MM.1S (cell line): ENCODE results near the gene MBD2.

Experiments
- DNase-seq: peaks from one replicate; pipeline ENCODE4 v3.0.0-alpha.2; 2015
- H2AFZ ChIP-seq: fragments of 300-600 bp; sonication (generic); 2 replicates; pipeline ENCODE4 v1.6.0; 2016; ENCODE audit warnings: antibody characterized with exemption, low read length
- H3F3A ChIP-seq: fragments of 300-600 bp; sonication (generic); 2 replicates; pipeline ENCODE4 v1.6.1; 2016; ENCODE audit warnings: mild to moderate bottlenecking, antibody characterized with exemption, low read length, moderate library complexity, mixed read lengths; ENCODE audit not compliant: insufficient read depth
- H3K27ac ChIP-seq: fragments of 300-600 bp; sonication (generic); 2 replicates; pipeline ENCODE4 v1.5.1; 2016; ENCODE audit warnings: mild to moderate bottlenecking, low read length
- H3K27me3 ChIP-seq: fragments of 300-600 bp; sonication (generic); replicated peaks from 2 replicates; pipeline ENCODE4 v1.6.0; 2016; ENCODE audit warnings: low read length; ENCODE audit not compliant: insufficient read depth
- H3K36me3 ChIP-seq: fragments of 300-600 bp; sonication (generic); replicated peaks from 2 replicates; pipeline ENCODE4 v1.6.1; 2016; ENCODE audit warnings: mild to moderate bottlenecking, low read length, mixed read lengths; ENCODE audit not compliant: insufficient read depth
- H3K4me1 ChIP-seq: fragments of 300-600 bp; sonication (generic); 2 replicates; pipeline ENCODE4 v1.6.1; 2016; ENCODE audit warnings: low read length, mixed read lengths
- H3K4me2 ChIP-seq: fragments of 300-600 bp; sonication (generic); 2 replicates; pipeline ENCODE4 v1.6.0; 2016; ENCODE audit warnings: low read depth, low read length
- H3K4me3 ChIP-seq: fragments of 300-600 bp; sonication (generic); 2 replicates; pipeline ENCODE4 v1.5.1; 2016; ENCODE audit warnings: low read length, mixed read lengths
- H3K79me2 ChIP-seq: fragments of 300-600 bp; sonication (generic); 2 replicates; pipeline ENCODE4 v1.6.1; 2016; ENCODE audit warnings: mixed run types, low read length, mixed read lengths
- H3K9ac ChIP-seq: fragments of 300-600 bp; sonication (generic); 2 replicates; pipeline ENCODE4 v1.6.1; 2016; ENCODE audit warnings: low read length, mixed read lengths
- H3K9me2 ChIP-seq: fragments of 300-600 bp; sonication (generic); replicated peaks from 2 replicates; pipeline ENCODE4 v1.6.1; 2016; ENCODE audit warnings: mild to moderate bottlenecking, low read length, mixed read lengths; ENCODE audit not compliant: insufficient read depth
- H3K9me3 ChIP-seq: fragments of 300-600 bp; sonication (generic); replicated peaks from 2 replicates; pipeline ENCODE4 v1.6.1; 2016; ENCODE audit warnings: mild to moderate bottlenecking, low read length, mixed read lengths; ENCODE audit not compliant: insufficient read depth
- H4K20me1 ChIP-seq: fragments of 300-600 bp; sonication (generic); 2 replicates; pipeline ENCODE4 v1.6.1; 2016; ENCODE audit warnings: mild to moderate bottlenecking, low read length, moderate library complexity, mixed read lengths; ENCODE audit not compliant: insufficient read depth
- CTCF ChIP-seq: fragments of 300-600 bp; sonication (generic); IDR thresholded peaks from 2 replicates; pipeline ENCODE4 v1.5.1; 2016; ENCODE audit warnings: antibody characterized with exemption, low read length, mixed read lengths
- EZH2 ChIP-seq: fragments of 300-600 bp; sonication (generic); optimal IDR thresholded peaks from 2 replicates; pipeline ENCODE3; 2017; ENCODE audit warnings: low read depth, mild to moderate bottlenecking, antibody characterized with exemption, low read length, mixed read lengths
- EZH2phosphoT487 ChIP-seq: fragments of 300-600 bp; sonication (generic); IDR thresholded peaks from 2 replicates; pipeline ENCODE4 v1.6.1; 2018; ENCODE audit warnings: antibody characterized with exemption, low read length

Gene MBD2

GRCh38 chr18:54149078-54149697, 75.3 kb downstream of the MBD2 start:
- H2AFZ ChIP-seq, result no peak overlapping the region
- no peaks in the 10 kb centered on the region for H3K79me2 ChIP-seq

GRCh38 chr18:54148678-54149077, 75.8 kb downstream of the MBD2 start:
- no peaks in the 10 kb centered on the region for H3K9me3 ChIP-seq
- no peak overlapping the region for H3K9ac ChIP-seq
- H3K4me3 ChIP-seq, result no peak overlapping the region
- H3K79me2 ChIP-seq, result no peaks in the 10 kb centered on the region
- no peak overlapping the region for H2AFZ ChIP-seq
- no peak for TF ChIP-seq EZH2phosphoT487
- H4K20me1 ChIP-seq, result no peaks in the 10 kb centered on the region
- H3K9me2 ChIP-seq, result no peaks in the 10 kb centered on the region
- H3K27ac ChIP-seq, result no peak overlapping the region
- H3K4me1 ChIP-seq, result 0 out of 2 replicates have a peak, but pooled peaks cover 5% of the 10 kb centered on the region
- peaks cover 9% of the 10 kb centered on the region; the same call in 1 of the 2 replicates for H3F3A ChIP-seq
- H3K4me2 ChIP-seq, result no peak overlapping the region
- no peaks in the 10 kb centered on the region for H3K27me3 ChIP-seq
- no peaks in the 10 kb centered on the region for H3K36me3 ChIP-seq
- DNase-seq, result no peak

More at GRCh38 chr18:54149078-54149697, 75.3 kb downstream of the MBD2 start:
- H3K9me2 ChIP-seq, result no peaks in the 10 kb centered on the region
- no peak overlapping the region for H3K4me3 ChIP-seq
- no peaks in the 10 kb centered on the region for H4K20me1 ChIP-seq
- DNase-seq, result no peak
- H3K36me3 ChIP-seq, result no peaks in the 10 kb centered on the region
- peaks cover 9% of the 10 kb centered on the region; the same call in 1 of the 2 replicates for H3F3A ChIP-seq
- no peak overlapping the region for H3K9ac ChIP-seq
- no peaks in the 10 kb centered on the region for H3K9me3 ChIP-seq
- H3K27ac ChIP-seq, result no peak overlapping the region
- H3K27me3 ChIP-seq, result no peaks in the 10 kb centered on the region
- H3K4me2 ChIP-seq, result no peak overlapping the region
- 0 out of 2 replicates have a peak, but pooled peaks cover 5% of the 10 kb centered on the region for H3K4me1 ChIP-seq
- no peak for TF ChIP-seq EZH2
- no peak for TF ChIP-seq CTCF
- no peak for TF ChIP-seq EZH2phosphoT487

- Histone ChIP-seq H3K9me3 (no peaks in the 10 kb centered on the region), H3K27me3 (no peaks in the 10 kb centered on the region), H3K27ac (no peak overlapping the region), H4K20me1 (no peaks in the 10 kb centered on the region), H3F3A (peaks cover 9% of the 10 kb centered on the region; the same call in 1 of the 2 replicates), H2AFZ (no peak overlapping the region), H3K36me3 (no peaks in the 10 kb centered on the region), H3K4me3 (no peak overlapping the region), H3K9me2 (no peaks in the 10 kb centered on the region), H3K4me1 (0 out of 2 replicates have a peak, but pooled peaks cover 5% of the 10 kb centered on the region), H3K4me2 (no peak overlapping the region), H3K79me2 (no peaks in the 10 kb centered on the region), H3K9ac (no peak overlapping the region)
- no peak for DNase-seq
- no peak for TF ChIP-seq CTCF
- no peak for TF ChIP-seq EZH2phosphoT487
Measured at GRCh38 chr18:54148151-54148550, 76.3 kb downstream of the MBD2 start.

- Histone ChIP-seq H2AFZ (no peak overlapping the region), H3K27ac (no peak overlapping the region), H3K4me1 (0 out of 2 replicates have a peak, but pooled peaks cover 5% of the 10 kb centered on the region), H3K9me3 (no peaks in the 10 kb centered on the region), H3K36me3 (no peaks in the 10 kb centered on the region), H3K9ac (no peak overlapping the region), H3K4me3 (no peak overlapping the region), H3K4me2 (no peak overlapping the region), H3F3A (peaks cover 9% of the 10 kb centered on the region; the same call in 1 of the 2 replicates), H4K20me1 (no peaks in the 10 kb centered on the region), H3K79me2 (no peaks in the 10 kb centered on the region), H3K27me3 (no peaks in the 10 kb centered on the region), H3K9me2 (no peaks in the 10 kb centered on the region)
- TF ChIP-seq EZH2, result no peak
- no peak for TF ChIP-seq EZH2phosphoT487
- no peak for TF ChIP-seq CTCF
- DNase-seq, result peak; percentile 30
Measured at GRCh38 chr18:54147439-54147838, 77.0 kb downstream of the MBD2 start.
